ENCODE data around the gene TMEM178B. TPM values are rescaled to one million over a fixed set of nuclear protein-coding genes. Genes with fewer than 3 reads are reported as not detected.

TMEM178B gene
- total and polyA plus RNA-seq, 2 of the 4 experiments (the other 2 are of a cell fraction): under 0.01 to 0.05 TPM

DNA sequence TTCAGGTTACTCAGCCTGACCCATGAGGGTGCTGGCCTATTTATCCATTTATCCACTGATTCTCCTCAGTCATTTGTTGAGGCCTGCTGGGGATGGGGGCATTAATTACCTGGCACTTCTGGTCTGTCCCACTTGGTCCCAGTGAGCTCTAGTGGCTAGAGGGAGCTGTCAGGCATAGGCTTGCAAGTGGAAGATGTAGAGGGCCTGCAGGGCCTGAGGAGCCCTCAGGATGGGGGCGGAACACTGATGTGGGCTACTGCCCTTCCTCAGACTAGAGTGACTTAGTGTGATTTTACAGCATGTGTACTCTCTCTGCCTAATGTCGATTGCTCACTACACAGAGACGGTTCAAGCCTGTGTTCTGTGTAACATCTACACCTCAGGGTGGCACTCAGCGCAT lies 45.3 kb downstream of the TMEM178B start:
- no peak overlapping the region for H2BK120ac ChIP-seq (ENCODE audit: low read depth, low read length)
- H2AK5ac ChIP-seq (ENCODE audit: low read depth, low read length): no peak overlapping the region
- no peak overlapping the region for H2AFZ ChIP-seq (replicated peaks; ENCODE audit: low read length, poor library complexity)
- H3K4ac ChIP-seq (ENCODE audit: low read depth, low read length): no peak overlapping the region
- H3K4me3 ChIP-seq (ENCODE audit: insufficient read depth, low read depth, low read length): no peak overlapping the region
- intact Hi-C loops (cut with micrococcal nuclease) (no loop called here), in situ Hi-C loops (cut with MboI; ENCODE audit: low sequenced_read_pairs) (no loop called here), dilution Hi-C loops (cut with HindIII; ENCODE audit: low sequenced_read_pairs, unreplicated experiment) (no loop called here)
- no peak overlapping the region for H3K27ac ChIP-seq (ENCODE audit: insufficient read depth, low read length)
- H3K18ac ChIP-seq (ENCODE audit: low read depth, low read length): no peak overlapping the region
- no peak overlapping the region for H2BK5ac ChIP-seq (ENCODE audit: low read depth, low read length, poor library complexity, severe bottlenecking)
- no TSS peak for BruUV-seq (replicated peaks)
- no peaks in the 10 kb centered on the region for H4K20me1 ChIP-seq (ENCODE audit: insufficient read depth, low read length)
- POLR2A ChIA-PET (ENCODE audit: unreplicated experiment): no interaction called here
- H3K23ac ChIP-seq (ENCODE audit: low read depth, low read length): no peak overlapping the region
- H4K91ac ChIP-seq (ENCODE audit: insufficient read depth, low read depth, low read length): no peak overlapping the region
- H3K9me3 ChIP-seq (ENCODE audit: control insufficient read depth, insufficient read depth, low read length): peaks cover 2% of the 10 kb centered on the region; the same call in 1 of the 2 replicates
- H2AK9ac ChIP-seq (replicated peaks; ENCODE audit: low read depth, low read length, poor library complexity): no peak overlapping the region
- WGBS, 2 experiments (ENCODE audit: extremely low coverage in 2 of 2, insufficient read length in 1 of 2): 45% methylated on average over 2 of the region's 4 CpGs; no CpG with 5 or more reads in 1 of the 2 experiments
- no peaks in the 10 kb centered on the region for H3K79me1 ChIP-seq (ENCODE audit: low read depth in 1 of 2, low read length in 2 of 2)
- H4K8ac ChIP-seq (ENCODE audit: low read depth in 2 of 2, low read length in 2 of 2): no peak overlapping the region
- no peak overlapping the region for H3K14ac ChIP-seq (replicated peaks; ENCODE audit: low read depth, low read length)
- H3K4me2 ChIP-seq (ENCODE audit: low read depth, low read length): no peak overlapping the region
- no peak for ATAC-seq (ENCODE audit: low read depth)
- no peaks in the 10 kb centered on the region for H3K4me1 ChIP-seq (ENCODE audit: control insufficient read depth, insufficient read depth, low read length)
- no peak overlapping the region for H2BK15ac ChIP-seq (ENCODE audit: low read depth, low read length)
- DNase-seq: no peak
- no peaks in the 10 kb centered on the region for H3K9me1 ChIP-seq (ENCODE audit: insufficient read depth, low read length)
- CTCF ChIA-PET: no interaction called here
- no peak for TF ChIP-seq CEBPB (IDR thresholded peaks at IDR 0.05; ENCODE audit: low read depth, low read length)
- TF ChIP-seq FOS (IDR thresholded peaks at IDR 0.05; ENCODE audit: low read depth, low read length): no peak
- TF ChIP-seq MAFK (IDR thresholded peaks at IDR 0.05; ENCODE audit: low read depth, low read length): no peak
- TF ChIP-seq NFE2L2 (IDR thresholded peaks at IDR 0.05; ENCODE audit: low read depth, low read length): no peak
- TF ChIP-seq MAZ (IDR thresholded peaks at IDR 0.05; ENCODE audit: borderline replicate concordance, low read depth, low read length): no peak
- TF ChIP-seq CHD1 (IDR thresholded peaks at IDR 0.05; ENCODE audit: low read depth, low read length): no peak
- TF ChIP-seq SMC3 (IDR thresholded peaks at IDR 0.05; ENCODE audit: low read depth, low read length): no peak
- no peak for TF ChIP-seq MXI1 (IDR thresholded peaks at IDR 0.05; ENCODE audit: borderline replicate concordance, low read depth, low read length)
- no peak for TF ChIP-seq BHLHE40 (IDR thresholded peaks at IDR 0.05; ENCODE audit: low read depth, low read length)
- TF ChIP-seq, protein P1, sequence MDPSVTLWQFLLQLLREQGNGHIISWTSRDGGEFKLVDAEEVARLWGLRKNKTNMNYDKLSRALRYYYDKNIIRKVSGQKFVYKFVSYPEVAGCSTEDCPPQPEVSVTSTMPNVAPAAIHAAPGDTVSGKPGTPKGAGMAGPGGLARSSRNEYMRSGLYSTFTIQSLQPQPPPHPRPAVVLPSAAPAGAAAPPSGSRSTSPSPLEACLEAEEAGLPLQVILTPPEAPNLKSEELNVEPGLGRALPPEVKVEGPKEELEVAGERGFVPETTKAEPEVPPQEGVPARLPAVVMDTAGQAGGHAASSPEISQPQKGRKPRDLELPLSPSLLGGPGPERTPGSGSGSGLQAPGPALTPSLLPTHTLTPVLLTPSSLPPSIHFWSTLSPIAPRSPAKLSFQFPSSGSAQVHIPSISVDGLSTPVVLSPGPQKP (IDR thresholded peaks at IDR 0.05; ENCODE audit: borderline replicate concordance, low read depth, low read length): no peak
- no peak for TF ChIP-seq RFX5 (IDR thresholded peaks at IDR 0.05; ENCODE audit: low read depth, low read length)
- TF ChIP-seq, protein P2, sequence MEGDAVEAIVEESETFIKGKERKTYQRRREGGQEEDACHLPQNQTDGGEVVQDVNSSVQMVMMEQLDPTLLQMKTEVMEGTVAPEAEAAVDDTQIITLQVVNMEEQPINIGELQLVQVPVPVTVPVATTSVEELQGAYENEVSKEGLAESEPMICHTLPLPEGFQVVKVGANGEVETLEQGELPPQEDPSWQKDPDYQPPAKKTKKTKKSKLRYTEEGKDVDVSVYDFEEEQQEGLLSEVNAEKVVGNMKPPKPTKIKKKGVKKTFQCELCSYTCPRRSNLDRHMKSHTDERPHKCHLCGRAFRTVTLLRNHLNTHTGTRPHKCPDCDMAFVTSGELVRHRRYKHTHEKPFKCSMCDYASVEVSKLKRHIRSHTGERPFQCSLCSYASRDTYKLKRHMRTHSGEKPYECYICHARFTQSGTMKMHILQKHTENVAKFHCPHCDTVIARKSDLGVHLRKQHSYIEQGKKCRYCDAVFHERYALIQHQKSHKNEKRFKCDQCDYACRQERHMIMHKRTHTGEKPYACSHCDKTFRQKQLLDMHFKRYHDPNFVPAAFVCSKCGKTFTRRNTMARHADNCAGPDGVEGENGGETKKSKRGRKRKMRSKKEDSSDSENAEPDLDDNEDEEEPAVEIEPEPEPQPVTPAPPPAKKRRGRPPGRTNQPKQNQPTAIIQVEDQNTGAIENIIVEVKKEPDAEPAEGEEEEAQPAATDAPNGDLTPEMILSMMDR (conservative IDR thresholded peaks at IDR 0.05; ENCODE audit: low read depth, low read length): no peak
- no peak for TF ChIP-seq POLR2A (IDR thresholded peaks at IDR 0.05; ENCODE audit: low read depth, low read length)
- no peak for TF ChIP-seq RAD21 (IDR thresholded peaks at IDR 0.05; ENCODE audit: low read length)
- TF ChIP-seq, protein P3, sequence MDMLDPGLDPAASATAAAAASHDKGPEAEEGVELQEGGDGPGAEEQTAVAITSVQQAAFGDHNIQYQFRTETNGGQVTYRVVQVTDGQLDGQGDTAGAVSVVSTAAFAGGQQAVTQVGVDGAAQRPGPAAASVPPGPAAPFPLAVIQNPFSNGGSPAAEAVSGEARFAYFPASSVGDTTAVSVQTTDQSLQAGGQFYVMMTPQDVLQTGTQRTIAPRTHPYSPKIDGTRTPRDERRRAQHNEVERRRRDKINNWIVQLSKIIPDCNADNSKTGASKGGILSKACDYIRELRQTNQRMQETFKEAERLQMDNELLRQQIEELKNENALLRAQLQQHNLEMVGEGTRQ (IDR thresholded peaks at IDR 0.05; ENCODE audit: low read depth, low read length): no peak
- no peak overlapping the region for H4K5ac ChIP-seq (ENCODE audit: low read depth, low read length)
- no peak overlapping the region for H2BK20ac ChIP-seq (ENCODE audit: low read depth, low read length)
- no peaks in the 10 kb centered on the region for H3K27me3 ChIP-seq (ENCODE audit: control insufficient read depth, insufficient read depth, low read length)
- no peaks in the 10 kb centered on the region for H3K36me3 ChIP-seq (ENCODE audit: control insufficient read depth, insufficient read depth, low read length)
- no peak overlapping the region for H3K9ac ChIP-seq (ENCODE audit: low read depth, low read length)
- no peak overlapping the region for H3K56ac ChIP-seq (ENCODE audit: extremely low read depth, insufficient read depth, low read length)

Data from IMR-90 (cell line).